Medulla oblongata (tissue), 1 donor: ENCODE results near the gene CAMKMT.
A peak's percentile ranks its signal among the peaks of the same experiment; 100 is the strongest.

Experiments used
- DNase-seq: peaks from one replicate; pipeline ENCODE4 v3.0.0-alpha.2; 2015; ENCODE audit errors: extremely low spot score

The CAMKMT gene

DNA sequence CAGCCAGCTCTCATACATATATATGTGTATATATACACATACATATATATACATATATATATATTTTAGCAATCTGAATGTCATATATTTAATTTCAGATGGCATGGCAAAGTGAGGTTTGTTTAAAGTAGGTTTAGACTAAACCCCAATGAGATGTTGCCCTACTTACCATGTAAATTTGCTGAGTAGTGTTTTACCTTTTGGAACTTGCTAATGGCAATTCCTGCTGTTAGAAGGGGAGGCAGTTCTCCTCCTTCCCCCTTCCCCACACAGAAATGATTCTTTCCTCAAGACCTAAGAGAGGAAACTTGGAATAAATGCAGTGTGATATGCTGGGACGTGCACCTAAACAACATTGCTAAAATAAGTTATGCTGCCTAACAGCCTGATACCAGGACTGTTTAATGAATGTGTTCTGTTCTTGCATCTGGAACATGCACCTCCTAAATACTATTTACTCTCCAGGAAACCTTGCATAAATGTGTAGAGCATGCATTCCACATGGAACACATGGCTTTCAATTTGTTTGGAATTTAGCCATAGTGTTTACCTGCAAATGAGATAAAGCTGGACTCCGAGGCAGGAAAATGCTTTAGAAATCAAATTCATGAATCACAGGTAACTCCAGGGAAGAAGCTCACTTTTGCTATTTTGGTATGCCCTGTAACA is 326.8 kb downstream of the CAMKMT start:
- DNase-seq, result no peak

DNA sequence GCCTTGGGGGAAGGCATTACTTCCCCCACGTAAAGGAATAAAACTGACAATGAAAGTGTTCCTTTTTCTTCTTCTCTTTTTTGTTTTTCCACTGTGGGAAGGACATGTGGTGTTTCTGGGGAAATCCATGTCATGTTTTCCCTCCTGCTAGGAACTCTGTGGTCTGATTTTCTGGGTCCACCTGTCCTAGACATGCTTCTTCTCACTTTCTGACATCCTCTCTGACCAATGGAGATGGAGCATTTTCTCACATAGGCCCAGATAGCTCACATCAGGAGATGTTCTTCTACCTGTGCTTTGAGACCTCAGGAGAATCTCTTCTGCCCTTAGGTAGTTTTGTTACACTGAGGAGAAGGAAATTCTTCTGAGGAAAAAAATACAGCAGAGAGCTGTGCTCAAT is 327.8 kb downstream of the CAMKMT start:
- DNase-seq, result no peak

DNA sequence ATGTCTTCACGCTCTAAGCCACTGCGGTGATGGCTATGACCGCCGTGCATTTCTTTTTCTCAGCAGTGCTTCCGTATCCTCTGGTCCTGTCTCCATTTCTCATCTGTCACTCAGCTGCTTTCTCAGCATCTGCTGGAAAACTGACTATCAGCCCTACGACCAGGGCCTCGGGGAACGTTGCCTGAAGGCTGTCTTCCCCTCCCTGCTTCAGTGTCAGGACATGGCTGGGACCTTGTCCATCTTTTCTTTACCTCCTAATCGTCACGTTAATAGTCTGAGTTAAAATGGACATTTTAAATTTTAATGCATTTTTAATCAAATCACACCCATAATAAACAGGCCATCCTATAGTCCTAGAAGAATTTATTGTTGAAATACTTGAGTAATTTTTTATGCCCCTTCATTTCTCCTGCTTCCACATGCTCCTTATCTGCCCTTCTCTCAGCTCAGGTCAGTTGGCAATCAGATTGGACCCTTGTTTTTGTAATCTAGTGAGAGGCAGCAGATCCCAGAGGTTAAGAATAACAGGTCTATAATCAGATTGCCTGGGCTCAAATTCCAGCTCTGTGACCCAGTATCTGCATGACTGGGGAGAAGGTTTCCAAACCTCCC is 329.5 kb downstream of the CAMKMT start:
- DNase-seq, result no peak

DNA sequence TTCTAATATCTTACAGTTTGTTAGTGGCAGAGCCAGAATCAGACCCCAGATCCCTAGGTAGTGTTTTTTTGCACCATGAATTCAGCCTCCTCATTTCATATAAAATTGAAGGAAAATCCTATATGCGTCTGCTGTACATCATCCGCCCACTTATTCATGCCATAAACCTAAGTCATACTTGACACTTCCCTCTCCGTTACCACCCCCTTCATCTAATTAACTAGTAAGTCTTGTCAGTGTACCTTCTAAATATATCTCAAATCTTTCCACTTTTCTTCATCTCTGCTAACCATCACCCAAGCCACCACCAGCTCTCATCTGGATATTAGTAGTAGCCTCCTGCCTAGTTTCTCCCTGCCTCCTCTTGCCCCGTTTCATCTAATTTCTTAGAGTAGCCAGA is 331.1 kb downstream of the CAMKMT start:
- no peak for DNase-seq

DNA sequence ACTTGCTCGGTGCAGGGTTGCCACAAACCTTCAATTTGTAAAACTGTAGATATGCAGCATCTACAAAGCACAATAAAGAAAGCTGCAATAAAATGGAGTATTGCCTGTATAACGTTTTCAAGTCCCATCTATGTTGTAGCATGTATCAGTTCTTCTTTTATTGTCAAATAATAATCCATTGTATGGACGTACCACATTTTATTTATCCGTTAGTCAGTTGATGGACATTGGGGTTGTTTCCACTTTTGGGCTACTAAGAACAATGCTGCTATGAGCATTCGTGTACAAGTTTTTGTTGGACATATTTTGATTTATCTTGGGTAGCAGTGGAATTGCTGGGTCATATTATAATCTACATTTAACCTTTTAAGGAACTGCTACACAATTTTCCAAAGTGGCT is 339.1 kb downstream of the CAMKMT start:
- DNase-seq, result no peak

DNA sequence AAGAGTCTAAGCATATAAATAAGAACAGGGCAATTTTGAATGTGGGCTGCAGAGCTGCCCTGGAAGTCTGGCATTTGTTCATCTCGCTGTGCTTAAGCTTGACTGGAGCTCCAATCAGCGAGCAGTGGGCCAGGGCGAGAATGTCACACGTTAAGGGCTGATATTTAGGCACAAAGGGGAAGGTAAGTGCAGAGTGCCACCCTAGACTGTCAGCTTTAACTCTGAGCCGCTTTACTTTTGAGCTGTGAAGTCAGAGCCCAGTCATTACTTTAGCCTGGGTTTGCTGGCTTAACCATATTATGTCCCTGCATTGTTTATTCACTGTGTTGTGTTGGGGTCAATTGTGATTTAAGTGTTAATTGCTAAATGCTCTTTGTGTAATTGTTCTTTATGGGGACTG is 343.6 kb downstream of the CAMKMT start:
- no peak for DNase-seq

DNA sequence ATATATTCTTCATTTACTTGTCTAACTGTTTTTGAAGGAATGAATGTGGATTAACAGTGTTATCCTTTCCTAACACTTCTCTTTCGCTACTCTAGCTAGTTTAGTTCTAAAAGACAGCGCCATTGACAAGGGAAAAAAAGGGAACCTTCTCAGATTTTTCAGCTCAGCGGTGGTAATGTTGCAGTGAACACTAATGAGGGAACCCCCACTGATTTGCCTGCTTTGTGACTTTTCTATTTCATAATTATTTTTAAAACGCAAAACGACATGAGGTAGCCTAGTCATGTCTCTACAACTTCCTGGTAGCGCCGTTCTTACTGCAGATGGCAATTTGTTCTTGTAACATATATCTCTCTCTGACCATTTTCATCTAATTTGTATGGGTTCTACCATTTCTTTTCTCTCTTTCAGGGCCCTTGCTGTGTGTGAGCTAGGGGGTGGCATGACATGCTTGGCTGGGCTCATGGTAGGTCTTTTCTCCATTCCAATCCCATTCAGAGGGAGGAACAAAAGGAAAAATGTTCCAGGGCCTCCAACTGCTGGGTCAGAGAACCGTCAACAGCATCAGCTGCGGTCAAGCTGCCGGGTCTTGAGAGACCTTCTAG is 344.2 kb downstream of the CAMKMT start:
- no peak for DNase-seq

DNA sequence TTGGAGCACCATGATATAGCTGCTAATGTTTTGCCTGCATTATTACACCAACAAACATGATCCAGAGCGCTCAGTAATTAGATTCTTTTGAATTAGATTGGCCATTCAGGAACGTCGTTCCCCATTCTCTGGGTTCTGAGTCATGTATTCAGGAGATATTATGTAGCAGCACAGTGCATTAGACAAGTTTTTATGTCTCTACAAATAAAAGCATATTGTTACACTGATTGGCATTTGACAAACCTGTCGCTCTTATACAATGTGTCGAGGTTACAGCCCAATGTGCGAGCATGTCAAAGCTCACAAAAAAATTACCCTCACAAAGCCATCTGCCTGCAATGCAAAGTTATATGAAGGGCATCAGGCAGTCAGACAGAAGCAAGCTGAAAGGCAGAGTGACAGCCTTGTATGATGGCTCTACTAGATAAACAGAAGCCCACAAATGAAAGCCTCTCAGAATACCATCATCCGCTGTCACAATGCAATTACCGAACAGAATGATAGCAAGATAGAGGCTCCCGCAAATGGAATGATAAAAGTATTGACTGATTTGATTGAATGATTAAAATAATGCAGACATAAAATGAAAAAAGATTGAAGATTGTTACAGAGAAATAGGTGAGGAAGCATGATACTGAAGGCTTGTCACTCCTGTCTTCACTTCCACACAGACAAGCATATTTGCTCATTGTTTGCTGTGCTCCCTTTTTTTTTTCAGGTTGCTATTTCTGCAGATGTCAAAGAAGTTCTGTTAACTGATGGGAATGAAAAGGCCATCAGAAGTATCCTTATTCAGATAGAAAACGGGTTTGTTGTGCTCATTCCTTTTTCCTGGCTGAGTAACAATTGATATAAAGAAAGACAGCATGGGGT is 345.2 kb downstream of the CAMKMT start:
- no peak for DNase-seq

DNA sequence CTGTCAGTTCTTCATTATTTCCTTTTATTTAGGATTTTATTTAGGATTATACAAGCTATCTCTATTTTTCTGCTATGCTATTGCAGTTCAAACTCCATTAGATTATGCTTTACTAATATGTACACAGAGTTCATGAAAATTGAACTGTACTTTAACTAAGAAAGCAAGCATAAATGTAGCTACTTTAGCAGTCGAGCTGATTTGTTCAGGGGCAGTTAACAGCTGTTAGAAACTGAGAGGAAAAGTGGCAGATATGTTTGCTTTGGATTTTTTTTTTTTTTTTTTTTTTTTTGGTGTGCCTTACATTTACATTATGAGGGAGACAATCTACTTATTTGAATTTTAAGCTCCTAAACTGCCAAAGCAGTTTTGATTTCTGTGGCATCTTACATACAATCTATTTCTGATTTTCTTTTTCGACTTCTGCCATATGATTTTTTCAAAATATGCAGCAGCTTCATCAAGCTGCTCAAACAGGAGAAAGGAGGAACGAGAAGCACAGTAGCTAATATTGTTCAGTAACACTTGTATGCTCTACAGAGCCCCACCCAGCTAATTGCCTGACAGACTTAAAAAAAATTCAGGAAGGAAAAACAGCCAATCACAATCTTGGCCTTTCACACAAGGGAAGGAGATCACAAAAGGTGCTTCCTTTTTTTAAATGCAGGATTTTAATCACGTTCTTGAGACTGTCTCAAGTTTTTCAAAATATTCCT is 346.4 kb downstream of the CAMKMT start:
- peak; percentile 43 for DNase-seq

DNA sequence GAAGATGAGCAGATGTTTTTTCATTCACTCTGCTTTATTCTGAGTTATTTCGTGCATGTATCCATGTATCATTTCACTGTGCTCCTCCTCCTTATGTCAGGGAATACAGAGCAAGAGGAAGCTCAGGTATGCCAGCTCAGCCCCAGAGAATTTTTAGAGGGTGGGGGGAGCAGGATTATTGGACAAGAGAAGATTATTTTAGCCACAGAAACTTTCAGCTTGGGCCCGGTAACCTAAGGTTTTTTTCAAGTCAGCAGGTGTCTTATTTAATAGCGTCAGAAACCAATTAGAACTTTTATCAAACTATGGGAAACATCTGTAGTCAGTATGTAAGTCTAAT is 346.9 kb downstream of the CAMKMT start:
- DNase-seq, result no peak

DNA sequence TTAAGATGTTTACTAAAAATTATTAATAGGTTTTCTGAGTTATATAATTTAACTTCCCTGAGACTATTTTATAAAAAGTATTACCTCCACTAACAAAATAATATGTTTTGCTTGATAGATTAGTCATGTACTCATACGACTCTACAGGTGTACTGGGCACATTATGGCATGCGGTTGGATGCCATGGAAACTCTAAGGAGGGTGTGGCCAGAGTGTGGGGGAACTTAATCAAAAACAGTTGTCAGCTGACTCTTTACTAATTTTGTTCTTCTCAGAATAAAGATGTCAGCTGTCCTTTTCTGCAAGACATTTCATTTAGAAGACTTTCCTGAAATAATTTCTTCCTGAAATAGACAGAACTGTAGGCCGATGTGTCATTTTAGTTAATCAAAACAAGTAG is 351.4 kb downstream of the CAMKMT start:
- DNase-seq, result no peak

DNA sequence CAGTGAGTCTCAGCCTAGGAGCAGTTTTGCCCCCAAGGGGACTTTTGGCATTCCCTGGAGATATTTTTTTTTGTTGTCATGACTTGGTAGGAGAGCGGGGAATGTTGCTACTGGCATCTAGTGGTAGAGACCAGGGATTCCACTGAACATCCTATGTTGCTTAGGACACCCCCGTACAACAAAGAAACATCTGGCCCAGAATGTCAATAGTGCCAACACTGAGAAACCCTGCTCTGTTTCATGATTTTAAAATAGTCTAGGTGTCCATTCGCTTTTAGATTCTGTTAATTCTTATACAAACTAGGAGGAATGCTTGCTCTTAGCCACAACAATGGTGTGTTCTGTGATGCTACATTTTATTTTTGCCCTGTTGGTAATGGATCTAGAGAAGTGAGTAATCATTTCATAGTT is 353.9 kb downstream of the CAMKMT start:
- DNase-seq, result peak; percentile 53

DNA sequence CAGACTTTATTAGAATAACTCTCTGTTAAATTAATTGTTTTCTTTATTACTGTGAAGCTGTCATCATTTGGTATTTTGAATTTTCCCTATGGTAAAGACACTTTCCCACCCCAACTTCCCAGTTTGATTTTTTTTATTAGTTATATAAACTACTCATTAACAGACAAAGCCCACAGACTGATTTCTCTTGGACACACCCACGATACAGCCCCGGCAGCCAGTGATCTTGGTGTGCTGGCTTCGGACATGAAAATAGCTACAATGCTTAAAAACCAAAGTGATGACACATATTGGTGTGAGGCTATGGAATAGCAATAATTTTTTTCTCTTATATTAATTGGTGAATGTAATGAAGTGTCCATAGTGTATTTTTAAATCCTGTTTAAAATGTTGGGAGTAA is 354.4 kb downstream of the CAMKMT start:
- DNase-seq, result no peak

DNA sequence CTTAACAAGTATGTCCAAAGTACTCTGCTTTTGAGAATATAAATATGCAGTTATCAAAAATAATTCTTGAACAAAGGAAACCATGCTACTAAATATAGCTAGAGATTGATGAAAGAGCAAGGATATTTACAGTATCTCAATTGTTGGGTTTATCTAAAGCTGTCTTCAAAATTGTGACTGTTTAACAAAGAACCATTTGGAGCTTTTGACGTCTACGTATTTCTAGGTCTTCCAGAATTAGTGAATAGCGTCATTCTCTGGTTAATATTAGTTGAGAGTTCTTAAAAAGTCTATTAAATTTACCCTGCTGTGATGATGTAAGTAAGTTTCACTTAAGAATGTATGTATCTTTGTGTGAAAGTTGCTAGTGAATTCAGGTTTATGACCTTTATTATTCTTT is 356.7 kb downstream of the CAMKMT start:
- DNase-seq, result no peak

DNA sequence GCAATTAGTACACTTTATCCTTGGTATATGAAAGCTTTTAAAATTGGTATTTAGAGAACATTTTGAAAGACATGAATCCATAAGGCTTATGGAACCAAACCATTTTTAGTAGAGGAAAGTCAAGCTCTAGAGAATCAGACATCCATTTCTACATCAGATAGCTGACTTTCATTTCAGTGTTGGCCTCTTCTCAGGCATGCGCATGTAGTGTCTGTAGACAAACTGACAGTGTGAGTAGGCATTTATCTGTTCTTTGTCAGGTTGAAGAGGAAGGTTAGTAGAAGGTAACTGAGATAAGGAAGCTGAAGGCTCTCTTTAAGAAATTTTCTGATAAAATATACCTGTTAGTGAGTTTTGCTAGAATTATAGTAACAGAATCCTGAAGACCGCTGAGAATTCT is 357.8 kb downstream of the CAMKMT start:
- no peak for DNase-seq

DNA sequence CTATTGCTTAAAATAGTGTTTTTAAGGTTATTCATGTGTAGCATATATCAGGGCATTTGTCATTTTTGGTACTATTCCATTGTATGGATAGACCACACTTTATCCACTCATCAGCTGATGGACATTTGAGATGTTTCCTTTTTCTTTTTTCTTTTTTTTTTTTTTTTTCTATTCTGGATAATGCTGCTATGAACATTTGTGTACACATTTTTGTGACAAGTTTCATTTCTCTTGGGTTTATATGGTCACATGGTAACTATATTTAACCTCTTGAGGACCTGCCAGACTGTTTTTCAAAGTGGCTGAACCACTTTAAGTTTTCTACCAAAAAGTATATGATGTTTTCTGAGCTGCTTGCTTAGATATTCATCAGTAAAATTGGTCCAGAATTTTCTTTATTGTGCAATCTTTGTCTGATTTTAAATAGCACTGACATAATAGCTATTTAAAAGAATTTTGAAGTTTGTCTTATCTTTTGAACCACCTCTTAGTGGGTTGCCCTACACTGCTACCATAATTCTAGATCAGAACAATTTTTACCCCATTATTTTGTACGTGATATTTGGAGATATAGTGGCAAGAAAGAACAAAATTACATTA is 360.4 kb downstream of the CAMKMT start:
- no peak for DNase-seq

DNA sequence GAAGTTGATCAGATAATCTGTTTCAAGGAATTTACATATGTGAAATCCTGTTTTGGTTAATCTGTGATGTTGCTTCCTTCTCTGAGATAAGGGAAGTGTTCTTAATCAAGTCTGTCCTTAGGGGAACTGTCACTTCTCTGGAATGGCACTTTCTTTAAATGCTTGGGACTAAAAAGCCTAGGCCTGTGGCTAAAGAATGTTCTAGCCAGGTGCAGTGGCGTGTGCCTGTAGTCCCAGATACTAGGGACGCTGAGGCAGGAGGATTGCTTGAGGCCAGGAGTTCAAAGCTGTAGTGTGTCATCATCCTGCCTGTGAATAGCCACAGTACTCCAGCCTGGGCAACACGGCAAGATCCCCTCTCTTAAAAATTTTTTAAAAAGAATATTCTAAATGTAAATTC is 362.2 kb downstream of the CAMKMT start:
- DNase-seq, result no peak

DNA sequence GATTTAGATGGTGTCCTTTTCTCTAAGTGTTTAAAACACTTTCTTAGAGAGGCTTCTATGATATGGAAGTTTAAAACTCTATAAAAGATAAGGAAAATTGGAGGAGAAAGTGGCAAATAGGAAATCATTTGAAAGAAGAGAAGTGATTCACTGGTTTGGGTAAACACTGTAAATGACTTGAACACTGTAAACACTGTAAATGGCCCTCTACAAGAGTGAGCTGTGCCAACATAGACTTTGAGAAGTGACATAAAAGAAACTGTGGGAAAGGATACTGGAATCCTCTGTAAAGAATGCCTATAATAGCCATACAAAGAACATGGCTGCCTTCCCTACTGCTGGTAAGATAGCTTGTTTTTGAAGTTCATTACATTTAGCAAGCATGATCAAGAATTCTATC is 368.8 kb downstream of the CAMKMT start:
- no peak for DNase-seq

DNA sequence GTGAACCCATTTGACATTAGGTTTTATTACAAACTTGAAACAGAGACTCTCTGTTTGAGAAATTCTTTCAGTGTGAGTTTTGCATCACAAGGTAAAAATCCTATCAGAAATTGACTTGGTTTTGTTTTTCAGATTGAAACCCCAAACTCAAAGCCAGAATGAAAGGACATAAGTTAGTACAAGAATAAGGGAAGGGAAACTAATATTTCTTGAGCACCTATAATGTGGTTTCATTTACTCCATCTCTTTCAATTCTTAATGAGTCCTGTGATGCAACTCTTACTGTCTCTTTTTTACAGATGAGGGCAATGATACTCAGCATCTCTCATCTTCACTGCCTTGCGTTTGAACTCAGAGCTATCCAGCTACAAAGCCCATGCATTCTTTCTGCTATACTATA is 369.8 kb downstream of the CAMKMT start:
- no peak for DNase-seq

DNA sequence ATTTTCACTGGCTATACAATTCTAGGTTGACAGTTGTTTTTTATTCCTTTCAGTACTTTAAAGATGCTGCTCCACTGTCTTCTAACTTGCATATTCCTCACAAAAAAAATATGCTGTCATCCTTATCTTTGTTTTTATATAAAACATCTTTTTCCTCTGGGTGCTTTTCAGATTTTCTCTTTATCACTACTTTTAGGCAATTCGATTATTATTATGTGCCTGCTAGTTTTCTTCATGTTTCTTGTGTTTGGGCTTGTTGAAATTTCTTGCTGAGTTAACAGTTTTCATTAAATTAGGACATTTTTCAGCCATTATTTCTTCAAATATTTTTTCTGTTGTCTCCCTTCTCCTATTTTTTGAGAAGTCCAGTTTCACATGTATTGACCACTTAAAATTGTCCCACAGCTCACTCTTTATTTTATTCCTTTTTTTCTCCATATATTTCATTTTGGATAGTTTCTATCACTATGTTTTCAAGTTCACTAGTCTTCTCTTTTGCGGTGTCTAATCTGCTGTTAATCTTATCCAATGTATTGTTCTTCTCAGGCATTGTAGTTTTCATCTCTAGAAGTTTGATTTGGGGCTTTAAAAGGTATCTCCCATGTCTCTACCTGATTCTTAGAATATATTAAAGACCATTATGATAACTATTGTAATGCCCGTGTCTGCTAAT is 374.7 kb downstream of the CAMKMT start:
- no peak for DNase-seq

DNA sequence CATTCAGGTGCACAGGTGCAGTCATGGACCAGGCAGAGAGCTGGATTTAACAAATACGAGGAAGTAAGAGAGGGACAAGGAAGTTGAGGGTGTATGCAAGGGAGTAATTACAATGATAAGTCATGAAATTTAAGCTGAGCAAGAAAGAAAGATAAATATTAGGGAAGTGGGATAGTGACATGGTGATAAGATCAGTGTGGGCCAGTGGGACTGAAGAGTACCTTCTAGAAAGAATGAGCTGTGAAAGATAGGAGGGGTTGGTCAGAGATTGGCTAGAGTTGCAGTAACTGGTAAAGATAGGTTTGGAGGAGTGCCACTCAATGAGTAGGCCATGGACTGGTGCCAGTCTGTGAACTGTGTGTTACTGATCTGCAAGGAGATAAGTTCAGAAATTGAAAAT is 378.9 kb downstream of the CAMKMT start:
- DNase-seq, result no peak
